NCI-H2196 (cell line): ENCODE results near the gene KIF3A.

Experiments
- DNase-seq: peaks from one replicate; lab custom pipeline; 2025; ENCODE audit not compliant: unreplicated experiment; lab: John Stamatoyannopoulos, UW

Gene KIF3A

GRCh38 chr5:132736853-132737833 lies at the start of gene KIF3A:
Gene KIF3A, minus strand, starts transcription at chr5:132737546. Its CDS starts 127 bp downstream, at chr5:132737419.
- DNase-seq, result peak; percentile 98

GRCh38 chr5:132787076-132787475 lies 49.7 kb upstream of the KIF3A start:
- no peak for DNase-seq

GRCh38 chr5:132785864-132786263 lies 48.5 kb upstream of the KIF3A start:
- DNase-seq, result no peak

GRCh38 chr5:132785365-132785764 lies 48.0 kb upstream of the KIF3A start:
- DNase-seq, result no peak

GRCh38 chr5:132782101-132782500 lies 44.8 kb upstream of the KIF3A start:
- DNase-seq, result no peak

GRCh38 chr5:132781029-132781428 lies 43.7 kb upstream of the KIF3A start:
- no peak for DNase-seq

- no peak for DNase-seq
Observed at GRCh38 chr5:132780577-132780976, 43.2 kb upstream of the KIF3A start.

GRCh38 chr5:132779961-132780360 lies 42.6 kb upstream of the KIF3A start:
- DNase-seq, result no peak

- no peak for DNase-seq
Observed at GRCh38 chr5:132778856-132779255, 41.5 kb upstream of the KIF3A start.

GRCh38 chr5:132778129-132778528 lies 40.8 kb upstream of the KIF3A start:
- DNase-seq, result no peak

GRCh38 chr5:132777209-132778069 lies 40.1 kb upstream of the KIF3A start, which contains the start of gene SEPTIN8:
Gene SEPTIN8, minus strand, starts transcription at chr5:132777239. Its CDS starts 102 bp downstream, at chr5:132777137.
- peak; percentile 31 for DNase-seq

GRCh38 chr5:132776938-132777208 lies 39.5 kb upstream of the KIF3A start:
- DNase-seq, result no peak

- DNase-seq, result no peak
Observed at GRCh38 chr5:132776131-132776937, 39.0 kb upstream of the KIF3A start.

GRCh38 chr5:132775476-132775961 lies 38.2 kb upstream of the KIF3A start:
- no peak for DNase-seq

GRCh38 chr5:132774896-132775295 lies 37.5 kb upstream of the KIF3A start:
- no peak for DNase-seq

- DNase-seq, result no peak
Observed at GRCh38 chr5:132774406-132774805, 37.1 kb upstream of the KIF3A start.

- no peak for DNase-seq
Observed at GRCh38 chr5:132773601-132774355, 36.4 kb upstream of the KIF3A start.

GRCh38 chr5:132773114-132773513 lies 35.8 kb upstream of the KIF3A start:
- no peak for DNase-seq

- DNase-seq, result no peak
Observed at GRCh38 chr5:132772291-132773070, 35.1 kb upstream of the KIF3A start.
